VCaP (cell line): ENCODE results near the gene LMF1.

Source experiments
- H3K27ac ChIP-seq: fragments of 450-650 bp; 2 replicates; pipeline ENCODE4 v1.5.1; 2017
- TF ChIP-seq, protein P1 (sequence below): fragments of 450-650 bp; conservative IDR thresholded peaks from 2 replicates; pipeline ENCODE4 v1.5.1; 2017; ENCODE audit warnings: mild to moderate bottlenecking, moderate library complexity

Gene LMF1

GRCh38 chr16:832652-833336, 138.0 kb downstream of the LMF1 start:
- H3K27ac ChIP-seq, result no peak overlapping the region
- TF ChIP-seq, protein P1, sequence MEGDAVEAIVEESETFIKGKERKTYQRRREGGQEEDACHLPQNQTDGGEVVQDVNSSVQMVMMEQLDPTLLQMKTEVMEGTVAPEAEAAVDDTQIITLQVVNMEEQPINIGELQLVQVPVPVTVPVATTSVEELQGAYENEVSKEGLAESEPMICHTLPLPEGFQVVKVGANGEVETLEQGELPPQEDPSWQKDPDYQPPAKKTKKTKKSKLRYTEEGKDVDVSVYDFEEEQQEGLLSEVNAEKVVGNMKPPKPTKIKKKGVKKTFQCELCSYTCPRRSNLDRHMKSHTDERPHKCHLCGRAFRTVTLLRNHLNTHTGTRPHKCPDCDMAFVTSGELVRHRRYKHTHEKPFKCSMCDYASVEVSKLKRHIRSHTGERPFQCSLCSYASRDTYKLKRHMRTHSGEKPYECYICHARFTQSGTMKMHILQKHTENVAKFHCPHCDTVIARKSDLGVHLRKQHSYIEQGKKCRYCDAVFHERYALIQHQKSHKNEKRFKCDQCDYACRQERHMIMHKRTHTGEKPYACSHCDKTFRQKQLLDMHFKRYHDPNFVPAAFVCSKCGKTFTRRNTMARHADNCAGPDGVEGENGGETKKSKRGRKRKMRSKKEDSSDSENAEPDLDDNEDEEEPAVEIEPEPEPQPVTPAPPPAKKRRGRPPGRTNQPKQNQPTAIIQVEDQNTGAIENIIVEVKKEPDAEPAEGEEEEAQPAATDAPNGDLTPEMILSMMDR, result no peak

DNA sequence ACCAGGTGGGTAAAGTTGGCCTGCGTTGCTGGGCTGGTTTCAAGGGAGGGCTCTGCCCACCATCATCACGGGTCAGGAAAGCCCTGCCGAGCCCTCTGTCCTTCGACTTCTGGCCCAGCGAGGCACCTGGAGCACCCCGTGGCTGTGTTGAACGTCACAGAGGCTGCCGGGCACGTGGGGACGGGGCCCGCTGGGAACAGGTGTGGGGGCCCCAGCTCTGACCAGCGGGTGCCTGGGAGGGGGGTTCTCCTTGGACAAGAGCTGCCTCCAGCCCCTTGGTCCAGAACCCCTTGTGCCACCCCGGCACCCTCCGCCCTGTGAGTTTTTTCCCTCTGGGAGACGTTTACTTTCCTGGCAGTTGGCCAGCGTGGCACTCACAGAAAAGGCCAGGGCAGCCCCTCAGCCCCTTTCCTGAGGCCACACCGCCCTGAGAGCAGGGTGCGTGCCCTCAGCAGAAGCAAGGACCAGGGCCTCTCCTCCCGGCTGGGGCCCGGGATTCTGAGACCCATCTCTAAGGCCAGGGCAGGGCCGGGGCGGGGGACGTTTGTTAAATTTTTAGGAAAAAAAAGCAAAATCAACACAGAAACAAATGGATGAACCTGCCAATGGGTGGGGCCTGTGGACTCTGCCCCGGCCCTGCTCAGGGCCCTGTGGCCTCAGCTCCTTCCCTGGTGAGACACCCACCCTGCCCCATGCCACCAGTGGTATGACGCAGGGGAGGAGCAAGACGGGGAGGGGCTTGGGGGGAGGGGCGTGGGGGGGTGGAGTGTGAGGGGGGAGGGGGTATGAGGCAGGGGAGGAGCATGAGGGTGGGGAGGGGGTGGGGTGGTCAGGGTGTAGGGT, 139.0 kb downstream of the LMF1 start:
- TF ChIP-seq, protein P1, result no peak

DNA sequence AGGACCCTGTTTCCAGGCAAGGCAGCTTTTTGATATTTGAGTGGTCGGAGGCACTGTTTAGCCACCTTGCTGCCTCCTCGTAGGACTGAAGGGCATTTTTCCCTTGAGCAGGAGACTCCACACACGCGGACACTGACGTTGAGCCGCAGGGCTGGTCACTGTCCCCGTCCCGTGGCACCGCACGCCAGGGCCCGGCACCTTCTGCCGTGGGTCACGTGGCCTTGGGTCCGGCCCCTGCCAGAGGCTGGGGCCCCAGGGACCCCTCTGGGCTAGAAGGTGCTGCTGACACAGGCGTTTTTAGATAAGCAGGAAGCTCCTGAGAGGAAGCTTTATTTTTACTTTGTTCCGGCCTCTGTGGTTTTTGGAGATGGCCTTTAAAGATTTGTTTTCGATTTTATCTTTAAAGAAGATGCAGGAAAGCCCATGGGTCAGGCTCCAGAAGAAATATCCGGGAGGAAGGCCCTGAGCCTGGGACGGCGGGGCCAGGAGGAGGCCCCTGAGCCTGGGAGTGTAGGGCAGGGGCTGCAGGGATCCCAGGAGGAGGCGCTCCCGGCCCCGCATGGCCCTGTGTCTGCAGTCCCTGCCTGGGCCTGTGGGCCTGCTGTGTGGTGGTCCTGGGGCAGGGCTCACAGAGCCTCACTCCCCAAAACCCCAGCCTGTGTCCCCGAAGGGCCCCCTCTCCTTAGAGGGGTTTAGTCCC, 139.8 kb downstream of the LMF1 start:
- TF ChIP-seq, protein P1, result no peak
- no peak overlapping the region for H3K27ac ChIP-seq

More for the DNA sequence above, 139.0 kb downstream of the LMF1 start:
- no peak overlapping the region for H3K27ac ChIP-seq

DNA sequence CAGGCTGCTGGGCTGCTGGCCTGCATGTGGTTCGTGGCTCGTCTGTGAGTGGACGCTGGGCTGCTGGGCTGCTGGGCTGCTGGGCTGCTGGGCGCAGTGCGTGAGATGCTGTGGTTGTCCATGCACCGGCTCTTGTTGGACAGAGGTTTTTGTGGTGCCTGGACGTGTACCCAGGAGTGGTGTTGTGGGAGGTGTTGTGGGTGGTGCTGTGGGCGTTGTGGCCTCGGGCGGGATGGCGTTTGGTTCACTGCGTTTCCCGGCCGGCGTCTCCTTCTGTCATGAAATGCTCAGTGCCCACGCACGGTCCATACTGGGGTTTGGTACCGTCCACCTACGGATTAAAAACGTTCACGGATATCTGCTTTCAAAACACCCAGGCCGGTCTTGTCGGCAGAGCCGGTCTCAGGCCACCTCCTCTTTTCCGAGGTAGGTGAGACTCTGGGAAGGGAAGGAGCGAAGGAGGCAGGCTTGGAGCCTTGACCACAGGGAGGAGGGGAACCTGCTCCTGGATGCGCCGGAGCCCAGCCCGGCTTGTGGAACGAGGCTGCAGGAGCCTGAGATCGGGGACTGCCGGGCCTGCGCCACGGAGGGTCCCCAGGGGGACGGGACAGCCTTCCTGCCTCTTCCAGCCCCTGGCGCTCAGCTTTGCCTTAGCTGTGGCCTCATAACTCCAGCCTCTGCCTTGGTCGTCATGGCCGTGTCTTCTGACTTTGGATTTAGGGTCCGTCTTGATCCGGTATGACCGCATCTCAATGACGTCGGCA, 140.5 kb downstream of the LMF1 start:
- TF ChIP-seq, protein P1, result no peak
- no peak overlapping the region for H3K27ac ChIP-seq

- TF ChIP-seq, protein P1, result no peak
- H3K27ac ChIP-seq, result no peak overlapping the region
These were observed 141.9 kb downstream of the LMF1 start for GRCh38 chr16:828891-829290.

DNA sequence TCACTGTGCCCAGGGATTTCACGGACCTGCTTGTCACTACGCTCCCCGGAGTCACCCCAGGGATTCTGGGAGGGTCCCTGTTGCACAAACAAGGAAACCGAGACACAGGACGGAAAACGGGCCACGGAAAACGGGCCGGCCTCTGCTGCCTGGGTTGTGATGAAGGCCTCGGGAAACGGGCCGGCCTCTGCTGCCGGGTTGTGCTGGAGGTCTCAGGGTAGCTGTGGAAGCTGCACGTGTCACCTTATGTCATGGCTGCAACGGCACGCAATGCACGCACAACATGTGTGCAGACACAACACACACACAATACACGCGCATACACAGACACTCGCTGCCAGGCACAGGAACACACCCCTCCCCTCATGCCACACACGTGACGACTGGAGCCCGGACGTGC, 143.3 kb downstream of the LMF1 start:
- H3K27ac ChIP-seq, result no peak overlapping the region
- TF ChIP-seq, protein P1, result no peak
